ENCODE data around the gene RPUSD1. TPM values are rescaled to one million over a fixed set of nuclear protein-coding genes. Genes with fewer than 3 reads are reported as not detected.

Gene RPUSD1
- total RNA-seq, 1 experiment from 2014 or later = 41.1 TPM

DNA sequence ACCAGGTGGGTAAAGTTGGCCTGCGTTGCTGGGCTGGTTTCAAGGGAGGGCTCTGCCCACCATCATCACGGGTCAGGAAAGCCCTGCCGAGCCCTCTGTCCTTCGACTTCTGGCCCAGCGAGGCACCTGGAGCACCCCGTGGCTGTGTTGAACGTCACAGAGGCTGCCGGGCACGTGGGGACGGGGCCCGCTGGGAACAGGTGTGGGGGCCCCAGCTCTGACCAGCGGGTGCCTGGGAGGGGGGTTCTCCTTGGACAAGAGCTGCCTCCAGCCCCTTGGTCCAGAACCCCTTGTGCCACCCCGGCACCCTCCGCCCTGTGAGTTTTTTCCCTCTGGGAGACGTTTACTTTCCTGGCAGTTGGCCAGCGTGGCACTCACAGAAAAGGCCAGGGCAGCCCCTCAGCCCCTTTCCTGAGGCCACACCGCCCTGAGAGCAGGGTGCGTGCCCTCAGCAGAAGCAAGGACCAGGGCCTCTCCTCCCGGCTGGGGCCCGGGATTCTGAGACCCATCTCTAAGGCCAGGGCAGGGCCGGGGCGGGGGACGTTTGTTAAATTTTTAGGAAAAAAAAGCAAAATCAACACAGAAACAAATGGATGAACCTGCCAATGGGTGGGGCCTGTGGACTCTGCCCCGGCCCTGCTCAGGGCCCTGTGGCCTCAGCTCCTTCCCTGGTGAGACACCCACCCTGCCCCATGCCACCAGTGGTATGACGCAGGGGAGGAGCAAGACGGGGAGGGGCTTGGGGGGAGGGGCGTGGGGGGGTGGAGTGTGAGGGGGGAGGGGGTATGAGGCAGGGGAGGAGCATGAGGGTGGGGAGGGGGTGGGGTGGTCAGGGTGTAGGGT, 43.6 kb upstream of the RPUSD1 start:
- ChIA-PET POLR2A (ENCODE audit: low non-redundant PET) (no interaction called here), CTCF (no interaction called here)
- H3K9me3 ChIP-seq (ENCODE audit: low read depth, low read length, poor library complexity, severe bottlenecking) = no peaks in the 10 kb centered on the region
- H3K4me1 ChIP-seq (ENCODE audit: insufficient read depth, low read length, poor library complexity, severe bottlenecking) = no peaks in the 10 kb centered on the region
- intact Hi-C loops (cut with micrococcal nuclease; ENCODE audit: unreplicated experiment) = no loop called here
- TF ChIP-seq, protein P1, sequence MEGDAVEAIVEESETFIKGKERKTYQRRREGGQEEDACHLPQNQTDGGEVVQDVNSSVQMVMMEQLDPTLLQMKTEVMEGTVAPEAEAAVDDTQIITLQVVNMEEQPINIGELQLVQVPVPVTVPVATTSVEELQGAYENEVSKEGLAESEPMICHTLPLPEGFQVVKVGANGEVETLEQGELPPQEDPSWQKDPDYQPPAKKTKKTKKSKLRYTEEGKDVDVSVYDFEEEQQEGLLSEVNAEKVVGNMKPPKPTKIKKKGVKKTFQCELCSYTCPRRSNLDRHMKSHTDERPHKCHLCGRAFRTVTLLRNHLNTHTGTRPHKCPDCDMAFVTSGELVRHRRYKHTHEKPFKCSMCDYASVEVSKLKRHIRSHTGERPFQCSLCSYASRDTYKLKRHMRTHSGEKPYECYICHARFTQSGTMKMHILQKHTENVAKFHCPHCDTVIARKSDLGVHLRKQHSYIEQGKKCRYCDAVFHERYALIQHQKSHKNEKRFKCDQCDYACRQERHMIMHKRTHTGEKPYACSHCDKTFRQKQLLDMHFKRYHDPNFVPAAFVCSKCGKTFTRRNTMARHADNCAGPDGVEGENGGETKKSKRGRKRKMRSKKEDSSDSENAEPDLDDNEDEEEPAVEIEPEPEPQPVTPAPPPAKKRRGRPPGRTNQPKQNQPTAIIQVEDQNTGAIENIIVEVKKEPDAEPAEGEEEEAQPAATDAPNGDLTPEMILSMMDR (conservative IDR thresholded peaks at IDR 0.05; ENCODE audit: low read depth, low read length) = no peak
- TF ChIP-seq EZH2 (IDR thresholded peaks at IDR 0.05; ENCODE audit: borderline replicate concordance, low read depth, low read length, poor library complexity, severe bottlenecking) = no peak
- H3K27ac ChIP-seq (ENCODE audit: low read depth, low read length, poor library complexity, severe bottlenecking) = no peak overlapping the region
- DNase-seq (ENCODE audit: low spot score) = no peak
- H3K27me3 ChIP-seq (replicated peaks; ENCODE audit: insufficient read depth, low read depth, low read length, poor library complexity) = no peaks in the 10 kb centered on the region
- BruUV-seq (replicated peaks) = no TSS peak
- no peaks in the 10 kb centered on the region for H3K36me3 ChIP-seq (ENCODE audit: insufficient read depth, low read length, poor library complexity, severe bottlenecking)
- H3K4me3 ChIP-seq (ENCODE audit: low read depth, low read length, poor library complexity, severe bottlenecking) = no peak overlapping the region

DNA sequence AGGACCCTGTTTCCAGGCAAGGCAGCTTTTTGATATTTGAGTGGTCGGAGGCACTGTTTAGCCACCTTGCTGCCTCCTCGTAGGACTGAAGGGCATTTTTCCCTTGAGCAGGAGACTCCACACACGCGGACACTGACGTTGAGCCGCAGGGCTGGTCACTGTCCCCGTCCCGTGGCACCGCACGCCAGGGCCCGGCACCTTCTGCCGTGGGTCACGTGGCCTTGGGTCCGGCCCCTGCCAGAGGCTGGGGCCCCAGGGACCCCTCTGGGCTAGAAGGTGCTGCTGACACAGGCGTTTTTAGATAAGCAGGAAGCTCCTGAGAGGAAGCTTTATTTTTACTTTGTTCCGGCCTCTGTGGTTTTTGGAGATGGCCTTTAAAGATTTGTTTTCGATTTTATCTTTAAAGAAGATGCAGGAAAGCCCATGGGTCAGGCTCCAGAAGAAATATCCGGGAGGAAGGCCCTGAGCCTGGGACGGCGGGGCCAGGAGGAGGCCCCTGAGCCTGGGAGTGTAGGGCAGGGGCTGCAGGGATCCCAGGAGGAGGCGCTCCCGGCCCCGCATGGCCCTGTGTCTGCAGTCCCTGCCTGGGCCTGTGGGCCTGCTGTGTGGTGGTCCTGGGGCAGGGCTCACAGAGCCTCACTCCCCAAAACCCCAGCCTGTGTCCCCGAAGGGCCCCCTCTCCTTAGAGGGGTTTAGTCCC, 42.8 kb upstream of the RPUSD1 start:
- no peaks in the 10 kb centered on the region for H3K9me3 ChIP-seq (ENCODE audit: low read depth, low read length, poor library complexity, severe bottlenecking)
- BruUV-seq (replicated peaks) = no TSS peak
- H3K36me3 ChIP-seq (ENCODE audit: insufficient read depth, low read length, poor library complexity, severe bottlenecking) = no peaks in the 10 kb centered on the region

DNA sequence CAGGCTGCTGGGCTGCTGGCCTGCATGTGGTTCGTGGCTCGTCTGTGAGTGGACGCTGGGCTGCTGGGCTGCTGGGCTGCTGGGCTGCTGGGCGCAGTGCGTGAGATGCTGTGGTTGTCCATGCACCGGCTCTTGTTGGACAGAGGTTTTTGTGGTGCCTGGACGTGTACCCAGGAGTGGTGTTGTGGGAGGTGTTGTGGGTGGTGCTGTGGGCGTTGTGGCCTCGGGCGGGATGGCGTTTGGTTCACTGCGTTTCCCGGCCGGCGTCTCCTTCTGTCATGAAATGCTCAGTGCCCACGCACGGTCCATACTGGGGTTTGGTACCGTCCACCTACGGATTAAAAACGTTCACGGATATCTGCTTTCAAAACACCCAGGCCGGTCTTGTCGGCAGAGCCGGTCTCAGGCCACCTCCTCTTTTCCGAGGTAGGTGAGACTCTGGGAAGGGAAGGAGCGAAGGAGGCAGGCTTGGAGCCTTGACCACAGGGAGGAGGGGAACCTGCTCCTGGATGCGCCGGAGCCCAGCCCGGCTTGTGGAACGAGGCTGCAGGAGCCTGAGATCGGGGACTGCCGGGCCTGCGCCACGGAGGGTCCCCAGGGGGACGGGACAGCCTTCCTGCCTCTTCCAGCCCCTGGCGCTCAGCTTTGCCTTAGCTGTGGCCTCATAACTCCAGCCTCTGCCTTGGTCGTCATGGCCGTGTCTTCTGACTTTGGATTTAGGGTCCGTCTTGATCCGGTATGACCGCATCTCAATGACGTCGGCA, 42.1 kb upstream of the RPUSD1 start:
- POLR2A ChIA-PET (ENCODE audit: low non-redundant PET) = no interaction called here
- intact Hi-C loops (cut with micrococcal nuclease; ENCODE audit: unreplicated experiment) = no loop called here
- BruUV-seq (replicated peaks) = no TSS peak

More for the DNA sequence above, 42.8 kb upstream of the RPUSD1 start:
- no peak overlapping the region for H3K4me3 ChIP-seq (ENCODE audit: low read depth, low read length, poor library complexity, severe bottlenecking)
- TF ChIP-seq, protein P1 (conservative IDR thresholded peaks at IDR 0.05; ENCODE audit: low read depth, low read length) = no peak
- TF ChIP-seq EZH2 (IDR thresholded peaks at IDR 0.05; ENCODE audit: borderline replicate concordance, low read depth, low read length, poor library complexity, severe bottlenecking) = no peak
- no peaks in the 10 kb centered on the region for H3K27me3 ChIP-seq (replicated peaks; ENCODE audit: insufficient read depth, low read depth, low read length, poor library complexity)
- CTCF ChIA-PET = no interaction called here
- intact Hi-C loops (cut with micrococcal nuclease; ENCODE audit: unreplicated experiment) = no loop called here
- no peak overlapping the region for H3K27ac ChIP-seq (ENCODE audit: low read depth, low read length, poor library complexity, severe bottlenecking)
- no peak for DNase-seq (ENCODE audit: low spot score)
- POLR2A ChIA-PET (ENCODE audit: low non-redundant PET) = no interaction called here
- H3K4me1 ChIP-seq (ENCODE audit: insufficient read depth, low read length, poor library complexity, severe bottlenecking) = no peaks in the 10 kb centered on the region

More for the DNA sequence above, 42.1 kb upstream of the RPUSD1 start:
- Histone ChIP-seq H3K27me3 (replicated peaks; ENCODE audit: insufficient read depth, low read depth, low read length, poor library complexity) (no peaks in the 10 kb centered on the region), H3K9me3 (ENCODE audit: low read depth, low read length, poor library complexity, severe bottlenecking) (no peaks in the 10 kb centered on the region), H3K36me3 (ENCODE audit: insufficient read depth, low read length, poor library complexity, severe bottlenecking) (no peaks in the 10 kb centered on the region), H3K4me3 (ENCODE audit: low read depth, low read length, poor library complexity, severe bottlenecking) (no peak overlapping the region), H3K27ac (ENCODE audit: low read depth, low read length, poor library complexity, severe bottlenecking) (no peak overlapping the region), H3K4me1 (ENCODE audit: insufficient read depth, low read length, poor library complexity, severe bottlenecking) (peaks cover 6% of the 10 kb centered on the region)
- CTCF ChIA-PET = no interaction called here
- TF ChIP-seq EZH2 (IDR thresholded peaks at IDR 0.05; ENCODE audit: borderline replicate concordance, low read depth, low read length, poor library complexity, severe bottlenecking) = no peak
- TF ChIP-seq, protein P1 (conservative IDR thresholded peaks at IDR 0.05; ENCODE audit: low read depth, low read length) = no peak
- no peak for DNase-seq (ENCODE audit: low spot score)

Data from A673 (cell line).